KMS-11 (cell line): ENCODE results near the gene ESRP2.

Source experiments
- H2AFZ ChIP-seq: fragments of 200-600 bp; sonication (generic); 2 replicates; pipeline ENCODE4 v1.6.1; 2016; ENCODE audit warnings: antibody characterized with exemption, mixed run types, low read depth
- H3K27ac ChIP-seq: fragments of 200-600 bp; sonication (generic); 2 replicates; pipeline ENCODE4 v1.6.1; 2016; ENCODE audit warnings: mild to moderate bottlenecking, mixed run types
- H3K27me3 ChIP-seq: fragments of 200-600 bp; sonication (generic); 2 replicates; pipeline ENCODE4 v1.6.1; 2017; ENCODE audit warnings: mild to moderate bottlenecking, low read depth, mixed run types, moderate library complexity; ENCODE audit not compliant: insufficient read depth
- H3K36me3 ChIP-seq: fragments of 200-600 bp; sonication (generic); 2 replicates; pipeline ENCODE4 v1.6.1; 2017; ENCODE audit warnings: mild to moderate bottlenecking, mixed run types; ENCODE audit not compliant: insufficient read depth
- H3K4me1 ChIP-seq: fragments of 200-600 bp; sonication (generic); 2 replicates; pipeline ENCODE4 v1.6.1; 2016; ENCODE audit warnings: mild to moderate bottlenecking, low read depth, mixed run types; ENCODE audit not compliant: poor library complexity, severe bottlenecking
- H3K4me2 ChIP-seq: fragments of 200-600 bp; sonication (generic); 2 replicates; pipeline ENCODE4 v1.7.0; 2016; ENCODE audit warnings: mild to moderate bottlenecking, mixed run types
- H3K4me3 ChIP-seq: fragments of 200-600 bp; sonication (generic); IDR thresholded peaks from 2 replicates; pipeline ENCODE4 v1.6.1; 2017; ENCODE audit warnings: low read depth, low read length, mixed read lengths; ENCODE audit not compliant: insufficient read depth
- H3K79me2 ChIP-seq: fragments of 200-600 bp; sonication (generic); 2 replicates; pipeline ENCODE4 v1.6.1; 2016; ENCODE audit warnings: low read depth, mixed run types; ENCODE audit not compliant: insufficient read depth
- H3K9ac ChIP-seq: fragments of 200-600 bp; sonication (generic); 2 replicates; pipeline ENCODE4 v1.6.1; 2016; ENCODE audit warnings: mild to moderate bottlenecking, mixed run types
- H4K20me1 ChIP-seq: fragments of 200-600 bp; sonication (generic); 2 replicates; pipeline ENCODE4 v1.6.1; 2016; ENCODE audit warnings: mild to moderate bottlenecking, mixed run types; ENCODE audit not compliant: insufficient read depth
- TF ChIP-seq, protein P1 (sequence below): fragments of 200-600 bp; sonication (generic); conservative IDR thresholded peaks from 2 replicates; pipeline ENCODE4 v1.6.1; 2017; ENCODE audit warnings: low read depth, mild to moderate bottlenecking, antibody characterized with exemption, low read length, moderate library complexity, mixed read lengths

Gene ESRP2

GRCh38 chr16:68236826-68237242 lies 907 bp upstream of the ESRP2 start:
- Histone ChIP-seq H3K27me3 (no peaks in the 10 kb centered on the region), H3K79me2 (no peaks in the 10 kb centered on the region), H3K4me3 (no peak overlapping the region), H2AFZ (peak overlapping the region; percentile 71; the same call in 1 of the 2 replicates), H3K4me2 (peak overlapping the region; percentile 87), H4K20me1 (no peaks in the 10 kb centered on the region), H3K4me1 (peaks cover 26% of the 10 kb centered on the region), H3K27ac (no peak overlapping the region), H3K36me3 (no peaks in the 10 kb centered on the region), H3K9ac (peak overlapping the region; percentile 54; the same call in 1 of the 2 replicates)
- TF ChIP-seq, protein P1, sequence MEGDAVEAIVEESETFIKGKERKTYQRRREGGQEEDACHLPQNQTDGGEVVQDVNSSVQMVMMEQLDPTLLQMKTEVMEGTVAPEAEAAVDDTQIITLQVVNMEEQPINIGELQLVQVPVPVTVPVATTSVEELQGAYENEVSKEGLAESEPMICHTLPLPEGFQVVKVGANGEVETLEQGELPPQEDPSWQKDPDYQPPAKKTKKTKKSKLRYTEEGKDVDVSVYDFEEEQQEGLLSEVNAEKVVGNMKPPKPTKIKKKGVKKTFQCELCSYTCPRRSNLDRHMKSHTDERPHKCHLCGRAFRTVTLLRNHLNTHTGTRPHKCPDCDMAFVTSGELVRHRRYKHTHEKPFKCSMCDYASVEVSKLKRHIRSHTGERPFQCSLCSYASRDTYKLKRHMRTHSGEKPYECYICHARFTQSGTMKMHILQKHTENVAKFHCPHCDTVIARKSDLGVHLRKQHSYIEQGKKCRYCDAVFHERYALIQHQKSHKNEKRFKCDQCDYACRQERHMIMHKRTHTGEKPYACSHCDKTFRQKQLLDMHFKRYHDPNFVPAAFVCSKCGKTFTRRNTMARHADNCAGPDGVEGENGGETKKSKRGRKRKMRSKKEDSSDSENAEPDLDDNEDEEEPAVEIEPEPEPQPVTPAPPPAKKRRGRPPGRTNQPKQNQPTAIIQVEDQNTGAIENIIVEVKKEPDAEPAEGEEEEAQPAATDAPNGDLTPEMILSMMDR, result no peak

- no peaks in the 10 kb centered on the region for H3K27me3 ChIP-seq
- H2AFZ ChIP-seq, result no peak overlapping the region
- no peak overlapping the region for H3K9ac ChIP-seq
Measured at GRCh38 chr16:68236137-68236825, 354 bp upstream of the ESRP2 start.

GRCh38 chr16:68235108-68235886 lies 630 bp downstream of the ESRP2 start:
- Histone ChIP-seq H3K4me1 (peaks cover 26% of the 10 kb centered on the region), H4K20me1 (no peaks in the 10 kb centered on the region), H3K79me2 (no peaks in the 10 kb centered on the region), H3K36me3 (no peaks in the 10 kb centered on the region), H3K27me3 (no peaks in the 10 kb centered on the region), H3K4me2 (no peak overlapping the region), H3K27ac (no peak overlapping the region), H3K4me3 (no peak overlapping the region), H2AFZ (no peak overlapping the region), H3K9ac (no peak overlapping the region)
- TF ChIP-seq, protein P1, result no peak

More at GRCh38 chr16:68236137-68236825, 354 bp upstream of the ESRP2 start:
- H3K27ac ChIP-seq, result no peak overlapping the region
- no peak overlapping the region for H3K4me3 ChIP-seq
- H3K79me2 ChIP-seq, result no peaks in the 10 kb centered on the region
- peaks cover 26% of the 10 kb centered on the region for H3K4me1 ChIP-seq
- no peak overlapping the region for H3K4me2 ChIP-seq
- no peaks in the 10 kb centered on the region for H3K36me3 ChIP-seq
- H4K20me1 ChIP-seq, result no peaks in the 10 kb centered on the region
- TF ChIP-seq, protein P1, result no peak

DNA sequence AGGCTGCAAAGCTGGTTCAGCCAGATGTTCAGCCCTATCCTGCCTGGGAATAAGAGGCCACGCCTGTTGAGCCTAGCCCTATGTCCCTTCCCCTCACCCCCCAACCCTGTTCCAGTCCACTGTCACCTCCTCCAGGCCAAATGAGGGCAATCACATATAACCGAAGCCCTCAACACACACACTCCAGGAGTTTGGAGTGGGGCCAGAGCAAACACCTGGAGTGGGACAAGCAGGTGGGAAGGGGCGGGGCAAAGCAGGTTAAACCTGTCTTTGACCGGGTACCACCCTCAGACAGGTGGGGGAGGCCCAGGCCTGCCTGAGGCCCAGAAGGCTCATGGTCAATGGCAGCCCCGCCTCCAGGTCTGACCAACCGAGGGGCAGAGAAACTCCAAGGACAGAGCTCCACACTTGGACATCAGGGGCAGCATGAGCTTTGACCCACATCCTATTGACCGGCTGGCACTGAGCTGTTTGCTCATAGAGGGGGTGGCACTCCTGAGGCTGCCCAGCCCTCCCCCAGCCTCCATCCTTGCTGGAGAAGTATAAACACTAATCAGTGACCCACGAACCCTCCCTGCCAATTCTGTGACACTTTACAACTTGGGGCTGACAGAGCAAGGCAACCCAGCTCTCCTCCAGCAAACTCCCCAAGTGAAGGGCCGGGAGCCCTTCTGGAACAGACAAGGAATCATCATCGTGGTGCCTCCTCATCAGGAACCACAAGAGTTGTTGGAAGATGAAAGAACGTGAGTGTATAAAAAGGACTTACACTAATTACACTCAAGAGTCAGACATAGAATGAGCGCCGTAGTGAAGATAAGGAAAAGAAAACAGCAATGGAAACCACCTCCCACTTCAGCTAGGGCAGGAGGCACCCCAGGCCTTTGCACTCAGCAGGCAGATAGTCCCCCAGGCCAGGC lies 1.5 kb downstream of the ESRP2 start:
- Histone ChIP-seq H3K27me3 (no peaks in the 10 kb centered on the region), H3K9ac (no peak overlapping the region), H2AFZ (no peak overlapping the region), H4K20me1 (no peaks in the 10 kb centered on the region), H3K27ac (no peak overlapping the region), H3K4me1 (peaks cover 26% of the 10 kb centered on the region), H3K4me3 (no peak overlapping the region), H3K79me2 (no peaks in the 10 kb centered on the region), H3K36me3 (no peaks in the 10 kb centered on the region), H3K4me2 (no peak overlapping the region)
- TF ChIP-seq, protein P1, result no peak
